ENCODE measurements around the gene CDCA7.
"Not testable (repeated sequence)": the region's sequence is repeated elsewhere in the genome, so short reads cannot be mapped to it uniquely, and the experiment has no call there.

CDCA7 gene

DNA sequence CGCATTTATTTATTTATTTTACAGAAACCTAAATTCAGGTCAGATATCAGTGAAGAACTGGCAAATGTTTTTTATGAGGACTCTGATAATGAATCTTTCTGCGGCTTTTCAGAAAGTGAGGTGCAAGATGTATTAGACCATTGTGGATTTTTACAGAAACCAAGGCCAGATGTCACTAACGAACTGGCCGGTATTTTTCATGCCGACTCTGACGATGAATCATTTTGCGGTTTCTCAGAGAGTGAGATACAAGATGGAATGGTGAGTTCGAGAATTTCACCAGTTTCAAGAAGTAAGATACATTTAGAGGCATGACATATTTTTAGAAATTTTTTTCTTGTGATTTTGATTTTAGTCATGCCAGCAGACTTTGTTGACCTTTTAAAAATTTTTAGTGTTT lies 4.6 kb downstream of the CDCA7 start:
- no peak for DNase-seq (ENCODE audit: low read depth)

- no peak for DNase-seq (ENCODE audit: low read depth)
Measured at GRCh38 chr2:173370198-173370597, 15.5 kb downstream of the CDCA7 start.

DNA sequence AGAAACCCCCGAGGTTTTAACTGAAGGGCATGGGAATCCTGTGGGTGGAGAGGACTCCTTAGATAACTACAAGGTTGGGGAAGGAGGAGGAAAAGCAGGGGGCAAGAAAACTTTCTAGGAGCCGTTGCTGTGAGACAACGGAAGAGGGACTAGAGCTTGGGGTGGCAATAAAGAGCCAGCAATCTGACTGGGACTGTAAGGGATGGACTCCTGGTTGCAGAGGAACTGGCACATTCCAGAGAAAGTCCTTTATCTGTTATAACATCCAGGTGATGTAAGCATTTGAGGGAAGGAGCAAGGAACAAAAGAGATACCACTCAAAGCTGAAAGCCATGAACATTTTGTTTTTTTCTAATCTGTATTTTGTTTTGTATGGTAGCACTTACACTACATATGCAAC lies 16.4 kb downstream of the CDCA7 start:
- DNase-seq (ENCODE audit: low read depth): no peak

DNA sequence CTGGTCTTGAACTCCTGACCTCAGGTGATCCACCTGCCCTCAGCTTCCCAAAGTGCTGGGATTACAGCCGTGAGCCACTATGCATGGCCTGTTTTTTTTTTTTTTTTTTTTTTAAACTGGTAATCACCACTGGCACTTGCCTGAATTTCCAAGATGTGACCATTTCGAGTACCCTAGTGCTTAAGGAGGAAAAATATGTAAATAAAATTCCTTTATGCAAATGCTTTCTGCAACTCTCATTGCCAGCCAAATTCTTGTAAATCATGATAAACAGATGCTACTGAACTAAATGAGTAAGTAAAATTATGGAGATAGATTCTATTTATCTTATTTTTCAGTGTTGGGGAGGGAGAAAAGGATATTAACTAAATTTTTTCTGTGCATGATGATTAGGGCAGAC lies 18.6 kb downstream of the CDCA7 start:
- DNase-seq (ENCODE audit: low read depth): no peak

DNA sequence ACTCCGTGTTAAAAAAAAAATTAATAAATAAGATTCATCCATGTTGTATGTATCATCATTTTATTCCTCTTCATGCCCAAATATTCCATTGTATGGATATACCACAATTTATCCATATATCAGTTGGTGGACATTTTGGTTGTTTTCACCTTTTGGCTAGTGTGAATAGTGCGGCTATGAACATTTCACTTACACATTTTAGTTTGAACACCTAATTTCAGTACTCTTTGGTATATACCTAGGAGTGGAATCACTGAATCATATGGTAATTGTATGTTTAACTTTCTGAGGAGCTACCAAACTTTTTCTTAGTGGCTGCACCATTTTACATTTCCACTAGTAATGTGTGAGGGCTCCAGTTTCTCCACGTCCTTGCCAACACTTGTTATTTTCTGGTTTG lies 20.0 kb downstream of the CDCA7 start:
- no peak for DNase-seq (ENCODE audit: low read depth)

GRCh38 chr2:173385534-173385933 lies 30.9 kb downstream of the CDCA7 start:
- not testable (repeated sequence) for DNase-seq (ENCODE audit: low read depth)

- no peak for DNase-seq (ENCODE audit: low read depth)
Measured at GRCh38 chr2:173386021-173386737, 31.5 kb downstream of the CDCA7 start.

- DNase-seq (ENCODE audit: low read depth): no peak
Measured at GRCh38 chr2:173386738-173387065, 32.0 kb downstream of the CDCA7 start.

GRCh38 chr2:173387079-173387478 lies 32.4 kb downstream of the CDCA7 start:
- no peak for DNase-seq (ENCODE audit: low read depth)

DNA sequence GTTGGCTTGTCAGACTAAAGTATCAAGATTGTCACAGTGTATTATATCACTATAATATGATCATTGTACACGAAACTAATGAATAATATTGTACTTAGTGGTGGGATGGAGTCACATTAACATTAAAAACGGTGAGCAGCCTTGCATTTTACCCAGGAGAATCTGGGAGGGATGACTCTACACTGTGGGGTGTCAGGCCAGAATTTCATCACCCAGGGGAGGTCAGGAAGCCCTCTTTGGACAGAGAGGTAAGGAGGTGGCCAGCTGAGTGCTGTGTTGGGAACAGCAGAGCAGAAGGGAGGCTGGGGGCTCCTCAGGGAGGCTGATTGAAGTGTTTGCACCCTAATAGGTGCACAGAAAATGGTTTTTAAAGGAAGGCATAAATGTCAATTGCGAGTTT lies 33.0 kb downstream of the CDCA7 start:
- no peak for DNase-seq (ENCODE audit: low read depth)

GRCh38 chr2:173388795-173389194 lies 34.1 kb downstream of the CDCA7 start:
- DNase-seq (ENCODE audit: low read depth): no peak

DNA sequence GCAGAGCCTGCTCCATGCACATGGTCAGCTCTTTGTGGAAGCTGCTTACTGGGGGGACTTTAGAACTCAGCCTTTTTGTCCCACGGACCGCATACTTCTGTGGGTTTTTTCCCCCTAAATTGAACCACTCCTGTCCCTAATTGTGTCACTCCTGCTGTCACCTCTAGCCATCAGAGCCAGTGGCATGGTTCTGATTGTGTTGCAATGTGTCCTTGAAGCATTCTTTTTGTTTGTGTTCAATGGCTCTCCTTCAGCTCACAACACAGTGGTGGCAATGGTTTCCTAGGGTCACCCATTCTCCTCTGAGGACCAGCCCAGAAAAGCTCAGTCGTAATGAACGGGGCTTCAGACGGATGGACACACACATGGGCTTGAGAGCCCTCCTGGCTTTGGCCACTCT lies 35.4 kb downstream of the CDCA7 start:
- no peak for DNase-seq (ENCODE audit: low read depth)

DNA sequence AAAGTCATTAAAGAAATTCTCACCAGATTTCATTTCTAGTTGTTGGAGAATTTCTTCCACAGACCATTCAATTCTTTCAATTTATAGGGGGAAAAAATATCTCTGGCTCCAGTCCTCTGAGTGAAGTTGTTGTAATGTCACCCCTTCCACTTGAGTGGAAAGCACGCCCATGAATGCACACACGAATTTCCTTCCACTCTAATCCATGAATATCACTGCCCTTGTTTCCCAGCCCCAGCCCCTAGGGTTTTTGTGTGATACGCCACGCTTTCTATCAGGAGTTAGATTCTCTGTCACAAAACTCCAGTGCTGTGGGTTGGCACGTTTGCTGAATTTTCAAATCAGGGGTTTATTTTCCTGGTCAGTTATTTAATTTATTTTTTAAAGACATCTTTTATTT lies 38.1 kb downstream of the CDCA7 start:
- no peak for DNase-seq (ENCODE audit: low read depth)

DNA sequence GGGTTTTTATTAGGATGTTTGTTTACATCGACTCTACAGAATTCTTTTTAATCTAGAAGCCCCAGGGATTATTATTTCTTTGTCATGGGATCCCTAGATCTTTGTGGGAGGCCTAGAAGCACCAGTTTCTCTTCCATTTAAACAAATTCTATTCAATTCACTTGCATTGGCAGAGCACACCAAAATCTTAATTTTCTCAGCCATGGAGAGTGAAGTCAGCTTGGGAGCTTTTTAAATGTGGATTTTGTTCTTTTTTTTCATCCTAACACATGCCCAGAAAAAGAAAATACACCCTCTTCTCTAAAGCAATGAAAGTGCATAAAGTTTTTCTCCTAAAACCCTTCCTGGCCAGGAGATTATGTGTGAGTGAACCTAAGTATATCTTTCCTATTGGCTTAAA lies 38.5 kb downstream of the CDCA7 start:
- no peak for DNase-seq (ENCODE audit: low read depth)

GRCh38 chr2:173393636-173394035 lies 39.0 kb downstream of the CDCA7 start:
- no peak for DNase-seq (ENCODE audit: low read depth)

DNA sequence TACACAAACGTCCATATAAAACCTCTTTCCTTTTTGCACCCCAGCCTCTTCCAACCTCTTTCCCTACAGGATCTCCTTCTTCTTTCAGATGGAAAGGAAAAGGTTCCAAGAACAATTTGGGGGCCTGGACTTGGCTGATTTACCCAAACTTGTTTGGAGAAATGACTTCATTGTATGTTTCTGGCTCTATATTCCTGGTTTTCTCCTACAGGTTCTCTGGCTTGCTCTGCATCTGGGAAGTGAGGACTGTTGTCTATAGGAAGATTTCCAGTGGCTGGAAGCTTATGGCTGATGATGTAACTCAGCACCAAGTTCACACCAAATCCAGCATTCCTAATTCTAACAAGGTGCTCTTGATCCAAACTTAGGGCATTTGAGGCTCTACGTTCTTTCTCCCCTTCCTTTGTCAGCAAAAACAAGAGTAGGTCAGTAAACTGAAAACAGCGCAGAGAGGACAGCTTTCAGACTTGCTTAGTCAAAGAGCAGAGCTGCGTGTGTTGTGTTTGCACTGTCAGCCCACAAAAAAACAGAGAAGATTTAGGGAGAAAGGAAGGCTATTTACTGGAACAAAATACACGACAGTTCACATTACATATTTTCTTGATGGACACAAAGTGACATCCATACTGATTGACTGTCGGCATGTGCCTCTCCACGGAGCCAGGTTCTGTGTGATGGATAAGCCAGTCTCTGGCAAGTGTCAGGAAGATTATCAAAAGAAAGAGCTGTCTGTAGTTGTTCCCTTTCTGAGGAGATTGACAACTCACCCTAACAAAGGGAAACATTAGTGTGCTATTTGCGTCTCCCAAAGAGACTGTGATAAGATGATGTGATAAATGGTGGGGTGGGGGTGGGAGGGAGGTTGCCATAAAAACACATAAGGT lies 39.7 kb downstream of the CDCA7 start:
- DNase-seq (ENCODE audit: low read depth): no peak

- no peak for DNase-seq (ENCODE audit: low read depth)
Measured at GRCh38 chr2:173395567-173396351, 41.1 kb downstream of the CDCA7 start.

DNA sequence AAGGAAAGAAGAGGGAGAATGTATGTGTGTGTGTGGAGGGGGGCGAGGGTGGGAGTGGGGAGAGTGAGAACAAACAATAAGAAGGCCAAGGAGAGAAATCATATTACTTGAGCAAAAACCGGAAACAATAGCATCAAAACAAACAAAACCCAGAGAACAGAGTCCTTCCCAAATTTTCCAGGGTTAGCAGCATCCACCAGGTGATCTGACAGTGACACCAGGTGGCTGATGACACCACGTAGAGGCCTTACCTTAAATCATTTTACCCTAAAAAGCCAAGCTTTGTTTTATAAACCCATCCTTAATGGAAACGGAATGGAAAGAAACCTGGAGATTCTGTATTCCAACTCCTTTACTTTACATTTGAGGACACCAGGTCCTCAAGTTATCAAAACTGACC lies 42.9 kb downstream of the CDCA7 start:
- no peak for DNase-seq (ENCODE audit: low read depth)

GRCh38 chr2:173399229-173399628 lies 44.6 kb downstream of the CDCA7 start:
- no peak for DNase-seq (ENCODE audit: low read depth)

DNA sequence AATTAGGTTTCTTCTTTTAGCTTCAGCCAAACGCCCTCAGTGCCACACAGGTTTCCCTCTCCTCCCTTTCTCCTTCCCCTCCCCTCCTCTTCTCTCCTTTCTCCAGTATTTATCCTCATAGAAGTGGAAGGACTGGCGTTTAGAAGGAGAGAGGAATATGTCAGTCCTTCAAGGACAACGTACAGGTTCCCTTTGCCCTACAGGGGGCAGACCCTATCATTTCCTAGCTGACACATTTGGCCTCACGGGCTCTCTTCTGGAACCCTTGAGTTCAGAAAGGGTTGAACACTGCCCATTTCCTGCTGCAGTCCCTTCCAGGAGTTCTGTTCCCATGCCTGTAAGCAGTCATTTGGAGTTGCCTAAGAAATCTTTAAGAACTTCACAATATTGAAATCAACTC lies 46.1 kb downstream of the CDCA7 start:
- DNase-seq (ENCODE audit: low read depth): no peak

- DNase-seq (ENCODE audit: low read depth): no peak
Measured at GRCh38 chr2:173401716-173402326, 47.1 kb downstream of the CDCA7 start.

DNA sequence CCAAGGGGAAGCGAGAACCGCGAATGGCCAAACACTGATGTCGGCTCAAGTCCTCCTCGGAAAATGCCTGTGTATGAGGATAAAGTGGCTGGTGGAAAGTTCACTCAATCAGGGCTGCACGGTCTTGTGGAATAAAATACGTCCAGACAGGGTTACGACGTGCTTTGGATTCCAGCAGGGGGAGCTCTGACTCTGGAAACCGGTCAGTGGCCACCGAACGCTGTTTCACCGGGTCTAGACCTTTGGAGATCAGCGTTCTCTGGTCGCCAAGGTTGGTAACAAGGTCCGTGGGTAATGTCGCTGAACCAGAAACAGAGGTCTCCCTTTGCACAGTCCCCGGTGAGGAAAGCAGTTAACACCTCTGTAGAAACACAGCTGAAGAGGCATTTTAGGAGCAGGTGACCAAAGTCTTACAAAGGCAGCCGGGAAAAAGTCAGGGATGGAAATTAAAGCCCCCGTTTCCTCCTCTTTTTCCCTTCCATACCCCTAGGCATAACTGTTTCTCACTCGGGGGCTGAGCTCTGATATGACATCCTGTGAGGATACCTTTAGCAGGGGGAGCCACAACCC lies 47.8 kb downstream of the CDCA7 start:
- DNase-seq (ENCODE audit: low read depth): peak; percentile 54
